Cerebellar nuclear complex (tissue), 1 donor: Measurements from ENCODE around the gene LIM2.
A peak's percentile ranks its signal among the peaks of the same experiment; 100 is the strongest.

ENCODE experiments used
- DNase-seq, 2 experiments: peaks; one replicate each; lab custom pipeline; 2025; lab: John Stamatoyannopoulos, UW

Gene LIM2

GRCh38 chr19:51396175-51396574 is 8.4 kb upstream of the LIM2 start:
- DNase-seq, result no peak

GRCh38 chr19:51394050-51394836 is 6.5 kb upstream of the LIM2 start:
- peak; percentile 81 to 95 for DNase-seq

- DNase-seq, result no peak
Observed at GRCh38 chr19:51392701-51393100, 4.9 kb upstream of the LIM2 start.

GRCh38 chr19:51391073-51391611 is 3.4 kb upstream of the LIM2 start:
- no peak for DNase-seq

GRCh38 chr19:51389143-51389542 is 1.4 kb upstream of the LIM2 start:
- no peak for DNase-seq

GRCh38 chr19:51386882-51387520 is 773 bp downstream of the LIM2 start:
- DNase-seq, result no peak

- no peak for DNase-seq
Observed at GRCh38 chr19:51382004-51382403, 5.8 kb downstream of the LIM2 start.

GRCh38 chr19:51380379-51380778 is 7.4 kb downstream of the LIM2 start:
- no peak for DNase-seq

- no peak for DNase-seq
Observed at GRCh38 chr19:51377422-51377821, 10.4 kb downstream of the LIM2 start.

- DNase-seq, result no peak
Observed at GRCh38 chr19:51375504-51376221, 12.1 kb downstream of the LIM2 start.

GRCh38 chr19:51372649-51373504 is 14.9 kb downstream of the LIM2 start, which contains the start of gene NKG7:
NKG7 (minus strand) TSS chr19:51372654; CDS start chr19:51372535, 119 bp downstream.
- no peak for DNase-seq

GRCh38 chr19:51372021-51372648 is 15.6 kb downstream of the LIM2 start:
- DNase-seq, result no peak

GRCh38 chr19:51371186-51371690 is 16.5 kb downstream of the LIM2 start:
- no peak for DNase-seq

GRCh38 chr19:51370230-51370629 is 17.5 kb downstream of the LIM2 start:
- DNase-seq, result no peak

- DNase-seq, result no peak
Observed at GRCh38 chr19:51368366-51369282, 19.1 kb downstream of the LIM2 start, which contains the start of gene CLDND2. CLDND2 (minus strand) TSS chr19:51369003; CDS start chr19:51368577, 426 bp downstream.

- peak; percentile 82 to 91 for DNase-seq
Observed at GRCh38 chr19:51367565-51368365, 20.0 kb downstream of the LIM2 start.

GRCh38 chr19:51367255-51367564 is 20.6 kb downstream of the LIM2 start:
- no peak for DNase-seq

GRCh38 chr19:51366389-51367254 is 21.2 kb downstream of the LIM2 start:
- peak; percentile 95 to 98 for DNase-seq
